Fibroblast of lung (primary cell): ENCODE measurements around the gene DPP6. TPM values are rescaled to one million over a fixed set of nuclear protein-coding genes. Genes with fewer than 3 reads are reported as not detected.
A peak's percentile ranks its signal among the peaks of the same experiment; 100 is the strongest.

Source experiments
- DNase-seq, 2 donors: peaks; one replicate each; pipeline versions ENCODE4 v3.0.0 to v3.0.0-alpha.2; 2010; ENCODE audit warnings: low read depth in 2 of 2
- H2AFZ ChIP-seq: 2 replicates; pipeline ENCODE4 v1.5.1; 2012; ENCODE audit warnings: low read length, control low read depth, inconsistent platforms
- H3K27ac ChIP-seq: 2 replicates; pipeline ENCODE4 v1.5.1; 2011; ENCODE audit warnings: low read length, control low read depth; ENCODE audit not compliant: insufficient read depth
- H3K27me3 ChIP-seq: 2 replicates; pipeline ENCODE4 v1.5.1; 2011; ENCODE audit warnings: mild to moderate bottlenecking, low read length; ENCODE audit not compliant: control insufficient read depth, insufficient read depth
- H3K36me3 ChIP-seq: 2 replicates; pipeline ENCODE4 v1.5.1; 2011; ENCODE audit warnings: low read length; ENCODE audit not compliant: control insufficient read depth, insufficient read depth
- H3K4me1 ChIP-seq: 2 replicates; pipeline ENCODE4 v1.5.1; 2011; ENCODE audit warnings: low read length; ENCODE audit not compliant: control insufficient read depth, insufficient read depth; ENCODE audit errors: extremely low read depth
- H3K4me2 ChIP-seq: 2 replicates; pipeline ENCODE4 v1.5.1; 2011; ENCODE audit warnings: low read length, control low read depth; ENCODE audit not compliant: insufficient read depth; ENCODE audit errors: extremely low read depth
- H3K4me3 ChIP-seq, 4 experiments: fragments of 200-600 bp in 1 of 4; sonication (generic) in 1 of 4; replicated peaks in 1 of 4; 2 replicates each; pipeline ENCODE4 v1.5.1; 2011 to 2016; ENCODE audit warnings: low read length in 4 of 4, low read depth in 3 of 4, mild to moderate bottlenecking in 3 of 4, control low read depth in 2 of 4, inconsistent platforms in 1 of 4, mixed read lengths in 1 of 4; ENCODE audit not compliant: insufficient read depth in 1 of 4; ENCODE audit errors: control extremely low read depth in 1 of 4
- H3K79me2 ChIP-seq: 2 replicates; pipeline ENCODE4 v1.5.1; 2012; ENCODE audit warnings: mild to moderate bottlenecking, low read length, inconsistent platforms; ENCODE audit not compliant: control insufficient read depth, insufficient read depth
- H3K9ac ChIP-seq: 2 replicates; pipeline ENCODE4 v1.5.1; 2011; ENCODE audit warnings: mild to moderate bottlenecking, low read length, control low read depth; ENCODE audit not compliant: insufficient read depth
- H3K9me3 ChIP-seq: 2 replicates; pipeline ENCODE4 v1.5.1; 2012; ENCODE audit warnings: low read depth, low read length; ENCODE audit not compliant: control insufficient read depth, insufficient read depth
- H4K20me1 ChIP-seq: 2 replicates; pipeline ENCODE4 v1.5.1; 2011; ENCODE audit warnings: low read length; ENCODE audit not compliant: control insufficient read depth, insufficient read depth; ENCODE audit errors: extremely low read depth
- EZH2 ChIP-seq: IDR thresholded peaks from 2 replicates; pipeline ENCODE4 v1.5.1; 2012; ENCODE audit warnings: low read length, control low read depth, mild to moderate bottlenecking; ENCODE audit errors: missing control alignments
- polyA plus RNA-seq, 2 donors: library from polyadenylated mRNA; depleted of rRNA in 1 of 2; stranded (reverse) in 1 of 2; unstranded in 1 of 2; fragments of >200 nt; gene quantifications; 2 replicates each; pipeline ENCODE4 v1.2.1, GENCODE V29; 2011 to 2012; ENCODE audit warnings: missing spikeins in 1 of 2
- total RNA-seq: library from RNA; depleted of rRNA; stranded (reverse); fragments of >200 nt; gene quantifications from 2 replicates; pipeline ENCODE4 v1.2.1, GENCODE V29; 2014
- TF ChIP-seq, protein P1 (sequence below), 2 donors: IDR thresholded peaks in 1 of 2; conservative IDR thresholded peaks in 1 of 2; 1 replicate in 1 of 2; 2 replicates in 1 of 2; pipeline ENCODE4 v1.5.1; 2011 to 2012; ENCODE audit warnings: low read length in 2 of 2, control low read depth in 1 of 2, inconsistent platforms in 1 of 2, low read depth in 1 of 2, mild to moderate bottlenecking in 1 of 2

The DPP6 gene
- total and polyA plus RNA-seq, 2 donors (not counting 1 experiment from before 2014, with no cell fraction given): not detected

DNA sequence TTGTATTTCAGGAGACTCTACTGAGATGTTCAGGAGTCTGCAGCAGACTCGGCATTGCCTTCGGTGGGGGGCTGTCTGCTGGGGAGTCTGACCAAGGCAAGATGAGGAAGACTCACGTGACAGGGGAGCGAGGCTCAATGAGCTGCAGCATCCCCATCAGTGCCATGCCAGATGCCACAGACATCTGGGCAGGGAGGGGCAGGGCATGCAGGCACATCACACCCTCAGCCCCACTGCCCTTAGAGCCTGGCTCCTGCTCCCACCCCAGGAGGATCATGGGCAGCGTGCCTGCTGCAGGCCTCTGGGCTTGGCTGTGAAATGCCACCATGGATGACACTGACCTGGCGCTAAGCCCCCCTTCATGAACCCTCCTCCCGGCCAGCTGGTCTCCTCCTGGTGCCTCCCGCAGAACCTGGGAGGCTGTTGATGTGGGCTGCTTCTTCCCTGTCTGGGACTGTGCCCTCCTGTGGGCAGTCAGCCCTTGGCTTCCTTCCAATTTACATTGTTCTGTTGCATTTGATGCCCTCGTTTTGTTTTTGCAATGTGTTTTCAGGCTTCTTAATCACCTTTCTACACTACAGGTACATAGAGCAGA, 715.7 kb downstream of the DPP6 start:
- H3K4me2 ChIP-seq: no peak overlapping the region
- H3K79me2 ChIP-seq: no peaks in the 10 kb centered on the region
- no peak overlapping the region for H3K27ac ChIP-seq
- H3K36me3 ChIP-seq: no peaks in the 10 kb centered on the region
- no peaks in the 10 kb centered on the region for H3K4me1 ChIP-seq
- H3K27me3 ChIP-seq: no peaks in the 10 kb centered on the region
- no peak overlapping the region for H3K4me3 ChIP-seq
- TF ChIP-seq, protein P1, sequence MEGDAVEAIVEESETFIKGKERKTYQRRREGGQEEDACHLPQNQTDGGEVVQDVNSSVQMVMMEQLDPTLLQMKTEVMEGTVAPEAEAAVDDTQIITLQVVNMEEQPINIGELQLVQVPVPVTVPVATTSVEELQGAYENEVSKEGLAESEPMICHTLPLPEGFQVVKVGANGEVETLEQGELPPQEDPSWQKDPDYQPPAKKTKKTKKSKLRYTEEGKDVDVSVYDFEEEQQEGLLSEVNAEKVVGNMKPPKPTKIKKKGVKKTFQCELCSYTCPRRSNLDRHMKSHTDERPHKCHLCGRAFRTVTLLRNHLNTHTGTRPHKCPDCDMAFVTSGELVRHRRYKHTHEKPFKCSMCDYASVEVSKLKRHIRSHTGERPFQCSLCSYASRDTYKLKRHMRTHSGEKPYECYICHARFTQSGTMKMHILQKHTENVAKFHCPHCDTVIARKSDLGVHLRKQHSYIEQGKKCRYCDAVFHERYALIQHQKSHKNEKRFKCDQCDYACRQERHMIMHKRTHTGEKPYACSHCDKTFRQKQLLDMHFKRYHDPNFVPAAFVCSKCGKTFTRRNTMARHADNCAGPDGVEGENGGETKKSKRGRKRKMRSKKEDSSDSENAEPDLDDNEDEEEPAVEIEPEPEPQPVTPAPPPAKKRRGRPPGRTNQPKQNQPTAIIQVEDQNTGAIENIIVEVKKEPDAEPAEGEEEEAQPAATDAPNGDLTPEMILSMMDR (conservative IDR thresholded peaks at IDR 0.05 in 1 of 2, IDR thresholded peaks at IDR 0.05 in 1 of 2; ENCODE audit: low read depth in 1 of 2, low read length in 2 of 2): no peak
- no peak for TF ChIP-seq EZH2
- DNase-seq: no peak
- H2AFZ ChIP-seq: no peak overlapping the region
- no peaks in the 10 kb centered on the region for H3K9me3 ChIP-seq
- H3K9ac ChIP-seq: no peak overlapping the region
- H4K20me1 ChIP-seq: no peaks in the 10 kb centered on the region

DNA sequence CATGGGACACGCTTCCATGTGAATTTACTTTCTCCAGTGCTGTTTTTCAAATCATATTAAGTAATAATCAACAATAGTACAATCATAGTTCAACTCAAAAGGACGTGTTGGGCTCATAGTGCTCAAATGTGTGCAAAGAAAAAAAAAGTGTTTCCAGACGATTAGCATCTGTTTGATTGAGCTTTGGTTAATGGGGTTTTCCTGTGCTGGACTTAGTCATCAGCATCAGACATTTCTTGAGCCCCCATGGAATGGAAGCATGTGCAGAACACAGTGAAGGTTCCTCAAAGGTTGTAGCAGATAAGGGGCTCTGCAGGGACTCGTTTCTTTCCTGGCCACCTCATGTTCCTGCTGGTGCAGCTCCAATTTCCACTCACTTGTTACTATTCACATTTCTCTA, 716.8 kb downstream of the DPP6 start:
- Histone ChIP-seq H3K4me3 (no peak overlapping the region), H3K27me3 (no peaks in the 10 kb centered on the region), H3K9ac (no peak overlapping the region), H3K4me1 (no peaks in the 10 kb centered on the region), H4K20me1 (no peaks in the 10 kb centered on the region), H3K27ac (no peak overlapping the region), H3K4me2 (no peak overlapping the region), H3K9me3 (no peaks in the 10 kb centered on the region), H2AFZ (no peak overlapping the region), H3K36me3 (no peaks in the 10 kb centered on the region), H3K79me2 (no peaks in the 10 kb centered on the region)
- TF ChIP-seq, protein P1 (conservative IDR thresholded peaks at IDR 0.05 in 1 of 2, IDR thresholded peaks at IDR 0.05 in 1 of 2; ENCODE audit: low read depth in 1 of 2, low read length in 2 of 2): no peak
- TF ChIP-seq EZH2: no peak
- peak in 1 of 2 donors; percentile 58 for DNase-seq

DNA sequence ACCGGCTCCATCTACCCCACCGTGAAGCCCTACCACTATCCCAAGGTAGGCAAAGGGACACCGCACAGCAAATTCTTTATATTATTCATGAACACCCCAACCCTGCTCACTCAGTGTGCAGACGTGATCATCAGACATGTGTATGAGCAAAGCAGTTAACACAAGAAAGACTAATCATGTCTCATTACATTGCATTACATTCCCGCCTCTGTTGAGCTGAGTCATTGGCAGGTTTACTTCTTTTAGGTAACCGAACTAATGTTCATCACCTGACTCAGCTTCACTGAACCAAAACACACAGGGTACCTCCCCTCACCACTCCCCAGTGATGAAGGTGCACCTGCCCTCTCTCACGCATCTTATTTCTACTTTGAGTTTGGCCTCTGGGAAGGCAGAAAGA, 717.3 kb downstream of the DPP6 start:
- H3K4me3 ChIP-seq: no peak overlapping the region
- DNase-seq: no peak
- H3K27ac ChIP-seq: no peak overlapping the region
- no peaks in the 10 kb centered on the region for H3K27me3 ChIP-seq
- TF ChIP-seq EZH2: no peak
- TF ChIP-seq, protein P1 (conservative IDR thresholded peaks at IDR 0.05 in 1 of 2, IDR thresholded peaks at IDR 0.05 in 1 of 2; ENCODE audit: low read depth in 1 of 2, low read length in 2 of 2): no peak
- no peaks in the 10 kb centered on the region for H3K36me3 ChIP-seq
- H4K20me1 ChIP-seq: no peaks in the 10 kb centered on the region
- no peaks in the 10 kb centered on the region for H3K79me2 ChIP-seq
- no peaks in the 10 kb centered on the region for H3K9me3 ChIP-seq
- no peak overlapping the region for H2AFZ ChIP-seq
- no peak overlapping the region for H3K4me2 ChIP-seq
- no peak overlapping the region for H3K9ac ChIP-seq
- no peaks in the 10 kb centered on the region for H3K4me1 ChIP-seq
